ENCODE data around the gene UNCX.
"Not testable (repeated sequence)": the region's sequence is repeated elsewhere in the genome, so short reads cannot be mapped to it uniquely, and the experiment has no call there.

The UNCX gene

GRCh38 chr7:1209097-1209496, 23.6 kb upstream of the UNCX start:
- no peaks in the 10 kb centered on the region for H3K9me3 Mint-ChIP-seq (ENCODE audit: low read depth)
- no peak overlapping the region for H3K4me3 Mint-ChIP-seq
- H3K27me3 Mint-ChIP-seq, result peaks cover 12% of the 10 kb centered on the region
- H3K4me1 Mint-ChIP-seq (ENCODE audit: low read depth), result no peaks in the 10 kb centered on the region
- H3K36me3 Mint-ChIP-seq, result peaks cover 2% of the 10 kb centered on the region
- H3K27ac Mint-ChIP-seq, result no peak overlapping the region

GRCh38 chr7:1210321-1210978, 22.2 kb upstream of the UNCX start:
- Mint-ChIP-seq H3K27ac (no peak overlapping the region), H3K36me3 (peaks cover 2% of the 10 kb centered on the region), H3K4me1 (ENCODE audit: low read depth) (no peaks in the 10 kb centered on the region), H3K27me3 (peaks cover 15% of the 10 kb centered on the region), H3K4me3 (no peak overlapping the region), H3K9me3 (ENCODE audit: low read depth) (no peaks in the 10 kb centered on the region)

DNA sequence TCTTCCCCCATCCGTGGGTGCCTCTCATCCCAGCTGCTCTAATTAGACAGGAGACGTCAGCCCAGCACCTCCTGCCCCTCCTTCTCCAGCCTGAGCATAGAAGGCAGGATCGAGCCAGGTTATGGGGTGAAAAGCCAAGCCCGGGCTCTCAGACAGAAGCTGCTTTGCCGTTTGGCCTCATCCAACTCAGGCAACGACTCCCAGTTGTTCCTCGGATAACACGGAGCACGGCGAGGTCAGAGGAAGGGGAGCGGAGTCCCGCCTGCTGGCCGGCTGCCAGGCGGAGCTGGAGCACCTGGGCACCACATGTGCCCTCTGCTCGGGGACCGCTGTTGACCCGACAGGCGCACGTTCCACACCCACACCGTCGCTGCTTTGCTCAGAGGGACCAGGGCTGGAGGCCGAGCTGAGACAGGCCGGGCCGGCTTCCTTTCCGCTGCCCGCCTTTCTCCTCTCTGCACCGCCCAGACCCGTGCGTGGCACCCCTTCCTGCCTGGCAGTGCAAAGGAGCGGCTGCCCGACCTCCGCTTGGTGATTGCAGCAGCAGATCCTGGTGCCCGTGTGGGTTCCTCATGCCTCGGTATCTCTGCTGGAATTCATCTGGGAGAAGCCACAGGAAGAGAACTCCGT, 21.6 kb upstream of the UNCX start:
- H3K4me1 Mint-ChIP-seq (ENCODE audit: low read depth), result no peaks in the 10 kb centered on the region
- H3K27me3 Mint-ChIP-seq, result peaks cover 15% of the 10 kb centered on the region
- H3K27ac Mint-ChIP-seq, result no peak overlapping the region
- H3K36me3 Mint-ChIP-seq, result peaks cover 2% of the 10 kb centered on the region
- no peaks in the 10 kb centered on the region for H3K9me3 Mint-ChIP-seq (ENCODE audit: low read depth)
- H3K4me3 Mint-ChIP-seq, result no peak overlapping the region

GRCh38 chr7:1211611-1212010, 21.1 kb upstream of the UNCX start:
- Mint-ChIP-seq H3K27ac (no peak overlapping the region), H3K4me3 (no peak overlapping the region), H3K9me3 (ENCODE audit: low read depth) (no peaks in the 10 kb centered on the region), H3K36me3 (peaks cover 2% of the 10 kb centered on the region), H3K27me3 (peaks cover 15% of the 10 kb centered on the region), H3K4me1 (ENCODE audit: low read depth) (no peaks in the 10 kb centered on the region)

GRCh38 chr7:1212025-1212424, 20.6 kb upstream of the UNCX start:
- peaks cover 18% of the 10 kb centered on the region for H3K27me3 Mint-ChIP-seq
- not testable (repeated sequence) for H3K36me3 Mint-ChIP-seq; H3K27ac Mint-ChIP-seq; H3K4me3 Mint-ChIP-seq; H3K9me3 Mint-ChIP-seq (ENCODE audit: low read depth); H3K4me1 Mint-ChIP-seq (ENCODE audit: low read depth)

- peaks cover 17% of the 10 kb centered on the region for H3K27me3 Mint-ChIP-seq
- H3K4me1 Mint-ChIP-seq (ENCODE audit: low read depth), result no peaks in the 10 kb centered on the region
- peaks cover 1% of the 10 kb centered on the region for H3K36me3 Mint-ChIP-seq
- no peak overlapping the region for H3K27ac Mint-ChIP-seq
- H3K9me3 Mint-ChIP-seq (ENCODE audit: low read depth), result no peaks in the 10 kb centered on the region
- no peak overlapping the region for H3K4me3 Mint-ChIP-seq
These were observed 18.2 kb upstream of the UNCX start for GRCh38 chr7:1214516-1214915.

DNA sequence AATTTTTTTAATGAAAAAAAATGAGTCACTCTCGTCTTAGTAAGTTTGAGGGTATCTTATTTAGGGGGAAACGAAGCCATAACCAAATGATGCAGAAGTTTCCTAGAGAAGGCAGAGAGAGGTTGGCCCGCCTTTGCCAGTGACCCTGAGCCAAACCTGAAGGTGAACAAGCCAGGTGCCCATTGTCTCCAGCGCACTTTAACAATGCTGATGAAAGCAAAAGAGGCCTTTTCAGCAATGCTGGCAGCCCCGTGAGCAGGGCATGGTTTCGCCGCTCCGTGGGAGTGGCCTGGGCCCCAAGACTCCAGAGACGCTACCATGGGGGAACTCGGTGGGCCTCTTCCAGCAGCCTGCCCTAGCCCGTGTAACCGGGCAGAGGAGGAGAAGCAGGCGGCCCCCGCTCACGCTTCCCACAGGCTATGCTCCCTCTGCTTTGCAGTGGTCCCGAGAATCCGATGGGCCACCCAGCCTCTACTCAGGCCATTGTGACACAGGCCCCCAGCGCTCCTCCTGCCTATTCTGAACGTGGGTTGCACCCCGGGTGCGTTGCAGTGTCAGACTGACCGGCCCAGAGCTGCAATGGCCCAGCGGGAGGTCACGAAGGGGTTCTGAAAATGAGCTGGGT, 14.0 kb upstream of the UNCX start:
- Mint-ChIP-seq H3K27ac (no peak overlapping the region), H3K4me1 (ENCODE audit: low read depth) (no peaks in the 10 kb centered on the region), H3K4me3 (no peak overlapping the region), H3K27me3 (peaks cover 23% of the 10 kb centered on the region), H3K36me3 (no peaks in the 10 kb centered on the region), H3K9me3 (ENCODE audit: low read depth) (no peaks in the 10 kb centered on the region)

DNA sequence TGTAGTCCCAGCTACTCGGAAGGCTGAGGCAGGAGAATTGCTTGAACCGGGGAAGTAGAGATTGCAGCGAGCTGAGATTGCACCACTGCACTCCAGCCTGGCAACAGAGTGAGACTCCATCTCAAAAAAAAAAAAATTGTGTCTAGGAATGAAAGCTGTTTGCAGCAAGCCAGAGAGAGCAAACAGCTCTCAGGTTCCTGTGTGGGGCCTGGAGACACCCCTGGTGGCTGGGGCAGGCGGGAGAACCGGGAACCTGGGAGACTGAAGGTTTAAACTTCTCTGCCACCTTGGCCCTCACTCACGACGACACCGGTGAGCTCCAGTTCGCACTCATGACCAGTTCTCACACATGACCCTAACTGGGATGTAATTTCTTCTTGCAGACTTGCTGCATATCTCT, 13.2 kb upstream of the UNCX start:
- peaks cover 23% of the 10 kb centered on the region for H3K27me3 Mint-ChIP-seq

GRCh38 chr7:1220000-1220726, 12.5 kb upstream of the UNCX start:
- Mint-ChIP-seq H3K4me3 (no peak overlapping the region), H3K27ac (no peak overlapping the region), H3K27me3 (peaks cover 23% of the 10 kb centered on the region), H3K36me3 (no peaks in the 10 kb centered on the region), H3K4me1 (ENCODE audit: low read depth) (no peaks in the 10 kb centered on the region), H3K9me3 (ENCODE audit: low read depth) (no peaks in the 10 kb centered on the region)

More for the DNA sequence above, 13.2 kb upstream of the UNCX start:
- Mint-ChIP-seq H3K9me3 (ENCODE audit: low read depth) (no peaks in the 10 kb centered on the region), H3K36me3 (no peaks in the 10 kb centered on the region), H3K4me3 (no peak overlapping the region), H3K4me1 (ENCODE audit: low read depth) (no peaks in the 10 kb centered on the region), H3K27ac (no peak overlapping the region)

DNA sequence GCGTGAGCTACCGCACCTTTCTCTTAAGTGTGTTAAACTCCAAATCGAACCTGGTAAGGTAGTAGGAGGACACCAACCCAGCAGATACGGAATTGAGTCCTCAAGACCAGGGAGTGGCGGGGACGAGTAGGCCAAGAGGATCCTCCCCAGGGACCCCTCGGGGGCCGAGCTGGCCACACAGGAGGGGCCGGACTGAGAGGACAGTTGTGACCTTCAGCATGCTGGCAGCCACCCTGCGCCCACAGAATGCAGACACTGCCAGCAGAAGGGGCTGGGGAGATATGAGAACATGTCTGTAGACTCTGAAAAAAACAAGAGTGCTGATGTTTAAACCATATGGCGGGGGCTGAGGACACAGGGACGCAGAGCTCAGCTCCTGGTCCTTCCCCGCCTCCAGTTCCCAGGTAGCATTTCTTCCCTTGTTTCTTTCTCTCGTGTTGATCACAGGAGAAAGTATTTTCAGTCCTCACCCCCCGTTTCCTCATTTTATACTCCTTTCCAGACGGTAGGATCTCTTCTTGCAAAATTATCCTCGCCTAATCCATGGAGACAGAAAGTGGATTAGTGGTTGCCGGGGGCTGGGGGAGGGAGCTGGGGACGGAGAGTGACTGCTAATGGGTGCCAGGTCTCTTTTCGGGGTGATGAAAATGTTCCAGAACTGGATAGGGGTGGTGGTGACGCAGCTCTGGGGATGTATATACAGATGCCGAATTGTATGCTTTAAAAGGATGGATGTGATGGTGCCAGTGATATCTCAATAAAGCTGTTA, 11.5 kb upstream of the UNCX start:
- Mint-ChIP-seq H3K27me3 (peaks cover 29% of the 10 kb centered on the region), H3K27ac (no peak overlapping the region), H3K9me3 (ENCODE audit: low read depth) (no peaks in the 10 kb centered on the region), H3K4me1 (ENCODE audit: low read depth) (peaks cover 6% of the 10 kb centered on the region), H3K4me3 (no peak overlapping the region), H3K36me3 (no peaks in the 10 kb centered on the region)

DNA sequence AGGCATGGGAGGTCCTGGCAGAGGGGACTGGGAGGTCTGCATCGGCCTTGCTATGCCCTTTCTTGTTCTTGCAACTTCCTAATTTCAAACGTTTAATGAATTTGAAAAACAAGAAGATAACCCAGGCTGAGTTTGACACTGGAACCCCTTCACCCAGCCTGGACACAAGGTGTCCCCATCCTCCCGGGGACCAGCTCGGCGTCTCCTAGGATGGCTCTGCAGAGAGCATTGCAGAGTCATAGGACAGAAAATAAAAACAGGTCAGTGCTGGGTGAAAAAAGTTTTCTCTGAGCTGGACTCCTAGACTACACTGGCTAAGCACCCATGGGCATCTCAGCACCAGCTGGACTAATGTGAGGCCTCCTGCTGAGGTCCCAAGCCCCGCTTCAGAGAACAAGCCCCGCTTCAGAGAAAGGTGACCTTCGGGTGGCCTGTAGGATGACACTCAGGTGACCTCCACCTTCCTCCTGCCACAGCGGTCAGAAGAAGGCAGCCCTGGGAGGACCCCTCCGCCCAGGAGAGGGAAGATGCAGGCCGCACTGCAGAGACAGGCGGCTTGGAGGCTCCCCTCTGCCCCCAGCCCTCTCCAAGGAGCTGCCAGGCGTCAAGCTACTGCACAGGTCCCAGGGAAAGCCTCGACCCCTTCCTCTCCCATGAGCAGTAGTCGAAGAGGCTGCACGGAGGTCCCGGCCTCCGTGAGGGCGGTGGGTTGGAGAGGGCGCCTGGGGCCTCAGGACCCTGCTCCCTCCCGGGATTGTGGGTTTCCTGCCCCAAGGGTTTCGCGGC, 9.3 kb upstream of the UNCX start:
- no peaks in the 10 kb centered on the region for H3K36me3 Mint-ChIP-seq
- no peak overlapping the region for H3K4me3 Mint-ChIP-seq
- H3K4me1 Mint-ChIP-seq (ENCODE audit: low read depth), result peaks cover 9% of the 10 kb centered on the region
- no peaks in the 10 kb centered on the region for H3K9me3 Mint-ChIP-seq (ENCODE audit: low read depth)
- H3K27me3 Mint-ChIP-seq, result peaks cover 31% of the 10 kb centered on the region
- no peak overlapping the region for H3K27ac Mint-ChIP-seq

- H3K4me1 Mint-ChIP-seq (ENCODE audit: low read depth), result peaks cover 12% of the 10 kb centered on the region
- H3K27me3 Mint-ChIP-seq, result peaks cover 34% of the 10 kb centered on the region
- peak overlapping the region; percentile 64 for H3K27ac Mint-ChIP-seq
- no peaks in the 10 kb centered on the region for H3K36me3 Mint-ChIP-seq
- H3K4me3 Mint-ChIP-seq, result peak overlapping the region; percentile 32
- no peaks in the 10 kb centered on the region for H3K9me3 Mint-ChIP-seq (ENCODE audit: low read depth)
These were observed 8.5 kb upstream of the UNCX start for GRCh38 chr7:1224086-1224716.

GRCh38 chr7:1225030-1225429, 7.6 kb upstream of the UNCX start:
- Mint-ChIP-seq H3K4me1 (ENCODE audit: low read depth) (peaks cover 13% of the 10 kb centered on the region), H3K27me3 (peaks cover 29% of the 10 kb centered on the region), H3K4me3 (no peak overlapping the region), H3K9me3 (ENCODE audit: low read depth) (no peaks in the 10 kb centered on the region), H3K27ac (no peak overlapping the region), H3K36me3 (no peaks in the 10 kb centered on the region)

All from activated naive CD8-positive, alpha-beta T cell (primary cell).